Inflammatory macrophage treated with lipopolysaccharide for 4 hours (primary cell): ENCODE data around the gene PADI1.

Experiments used
- DNase-seq: peaks from one replicate; pipeline ENCODE4 v3.0.0-alpha.2; 2020

The PADI1 gene

GRCh38 chr1:17274186-17275170 lies 69.5 kb downstream of the PADI1 start:
- DNase-seq: peak; percentile 43

DNA sequence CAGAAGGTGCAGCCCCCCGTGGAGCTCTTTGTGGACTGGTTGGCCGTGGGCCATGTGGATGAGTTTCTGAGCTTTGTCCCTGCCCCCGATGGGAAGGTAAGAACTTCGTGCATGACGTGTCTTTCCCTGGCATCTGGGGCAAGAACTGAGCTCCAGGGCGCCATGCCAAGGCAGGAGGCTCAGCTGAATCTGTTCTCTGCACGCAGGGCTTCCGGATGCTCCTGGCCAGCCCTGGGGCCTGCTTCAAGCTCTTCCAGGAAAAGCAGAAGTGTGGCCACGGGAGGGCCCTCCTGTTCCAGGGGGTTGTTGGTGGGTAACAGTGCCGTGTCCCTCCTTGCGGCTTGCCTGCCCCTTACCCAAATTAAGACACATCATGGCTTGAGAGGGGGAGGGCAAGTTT lies 71.6 kb downstream of the PADI1 start:
- peak; percentile 25 for DNase-seq

DNA sequence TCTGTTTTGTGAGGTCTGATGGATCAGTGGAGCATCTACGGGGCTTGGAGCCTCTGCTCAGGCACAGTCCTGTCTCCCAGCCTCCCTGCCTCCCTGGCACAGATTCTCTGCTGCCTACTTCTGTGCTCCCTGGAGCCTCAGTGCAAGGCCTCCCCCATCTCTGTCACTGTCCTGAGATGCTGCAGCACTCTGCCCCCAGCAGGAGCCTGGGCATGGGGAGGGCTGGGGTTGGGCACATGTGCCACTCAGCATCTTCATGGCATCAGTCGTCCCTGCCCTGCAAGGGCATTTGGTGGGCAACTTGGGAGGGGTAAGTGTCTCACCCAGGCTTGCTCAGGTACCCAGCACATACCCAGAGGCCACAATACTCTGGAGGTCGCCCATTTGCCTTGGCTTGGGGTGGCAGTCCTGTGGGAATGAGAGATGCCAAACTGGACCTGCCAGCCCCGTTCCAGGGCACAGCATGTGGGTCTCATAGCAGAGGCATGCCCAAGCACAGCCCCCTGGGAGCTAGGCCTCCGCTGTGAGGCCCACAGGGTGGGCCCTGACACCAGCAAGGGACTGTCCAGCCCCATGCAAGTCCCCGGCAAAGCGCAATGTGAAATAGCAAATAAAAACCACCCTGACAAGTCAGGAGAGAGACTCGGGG lies 72.7 kb downstream of the PADI1 start:
- DNase-seq: no peak

DNA sequence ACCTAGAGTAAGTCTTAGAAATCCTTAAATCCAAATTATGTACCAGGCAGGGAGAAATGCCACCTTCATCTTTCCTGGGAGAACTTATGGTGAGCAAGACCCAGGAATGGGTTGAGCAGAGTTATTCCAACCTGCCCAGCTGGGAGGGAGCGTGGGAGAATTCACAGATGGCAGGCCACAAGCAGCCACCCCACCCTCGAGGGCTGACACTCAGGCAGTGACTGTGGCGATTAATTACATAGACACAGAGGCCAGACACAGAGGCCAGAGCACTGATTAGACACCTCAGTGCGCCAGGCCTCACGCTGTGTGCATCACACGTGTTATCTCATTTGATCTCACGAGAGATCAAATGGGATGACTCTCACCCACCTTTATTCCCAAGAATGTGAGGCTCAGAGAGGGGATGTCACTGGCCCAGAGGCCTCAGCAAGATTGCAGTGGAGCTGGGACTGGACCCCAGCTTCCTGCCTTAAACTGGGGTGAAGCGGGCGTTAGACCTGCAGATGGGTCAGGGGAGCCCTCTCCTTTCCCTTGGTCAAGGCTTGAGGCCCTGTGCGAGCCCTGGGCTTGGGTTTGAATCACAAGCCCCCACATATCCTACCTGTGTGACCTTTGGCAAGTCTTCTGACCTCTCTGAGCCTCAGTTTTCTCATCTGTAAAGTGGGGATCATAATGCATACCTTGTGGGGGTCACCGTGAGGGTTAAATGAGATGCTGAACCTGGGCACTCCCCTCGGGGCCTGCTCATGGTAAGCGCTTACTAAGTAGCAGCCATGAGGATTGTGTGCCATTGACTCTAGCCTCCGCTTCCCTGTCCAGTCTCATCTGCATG lies 74.3 kb downstream of the PADI1 start:
- no peak for DNase-seq

DNA sequence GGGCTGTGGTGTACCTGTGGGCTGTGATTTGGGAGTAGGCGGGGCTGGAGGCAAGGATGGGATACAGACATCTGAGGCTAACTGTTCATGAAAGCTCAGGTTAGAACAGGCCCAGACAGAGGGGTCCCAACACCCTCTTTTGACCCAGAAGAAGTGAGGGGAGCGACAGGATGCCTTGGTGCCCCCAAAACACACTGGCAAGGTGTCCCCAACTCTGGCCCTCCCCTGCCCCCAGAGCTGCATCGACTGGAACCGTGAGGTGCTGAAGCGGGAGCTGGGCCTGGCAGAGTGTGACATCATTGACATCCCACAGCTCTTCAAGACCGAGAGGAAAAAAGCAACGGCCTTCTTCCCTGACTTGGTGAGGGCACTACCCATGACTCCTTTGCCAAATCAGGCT lies 75.5 kb downstream of the PADI1 start:
- DNase-seq: no peak

DNA sequence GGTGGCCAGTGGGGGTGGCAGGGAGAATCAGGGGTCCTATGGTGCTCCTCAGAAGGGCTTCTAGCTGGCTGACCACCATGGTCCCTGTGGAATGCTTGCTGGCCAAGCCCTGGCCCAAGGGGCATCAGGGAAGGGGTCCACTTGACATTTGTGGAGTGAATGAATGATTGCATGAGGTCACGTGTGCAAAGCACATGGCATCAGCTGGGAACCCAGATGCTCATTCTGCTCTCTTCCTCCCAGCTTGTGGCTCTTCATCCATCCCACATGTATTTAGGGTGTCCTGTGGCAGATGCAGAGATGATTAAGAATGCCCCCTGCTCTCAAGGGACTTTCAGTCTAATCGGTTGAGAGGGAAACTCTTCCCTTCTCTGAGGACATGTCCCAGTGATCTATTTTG lies 76.0 kb downstream of the PADI1 start:
- DNase-seq: no peak

GRCh38 chr1:17281775-17282181 lies 76.8 kb downstream of the PADI1 start:
- peak; percentile 67 for DNase-seq

GRCh38 chr1:17282836-17283235 lies 77.9 kb downstream of the PADI1 start:
- no peak for DNase-seq

DNA sequence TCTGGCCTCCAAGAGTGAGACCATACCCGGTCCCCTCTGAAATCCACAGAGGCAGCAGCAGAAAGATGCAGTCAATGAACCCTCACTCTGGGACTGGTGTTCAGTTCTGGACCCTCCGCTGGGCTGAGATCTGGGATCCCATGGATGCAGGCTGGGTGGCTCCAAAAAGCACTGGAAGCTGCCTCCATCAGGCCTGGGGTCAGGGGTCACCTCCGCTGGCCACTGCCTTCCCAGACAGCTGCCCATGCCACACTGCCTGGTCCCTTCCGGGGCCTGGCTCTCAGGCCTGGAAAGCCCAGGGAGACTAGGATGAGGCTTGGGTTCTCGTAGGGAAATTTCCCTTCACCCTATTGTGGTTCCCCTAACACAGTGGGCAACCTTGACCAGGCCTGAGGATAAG lies 81.7 kb downstream of the PADI1 start:
- no peak for DNase-seq

GRCh38 chr1:17287130-17287776 lies 82.3 kb downstream of the PADI1 start:
- peak; percentile 38 for DNase-seq

GRCh38 chr1:17289721-17290120 lies 84.8 kb downstream of the PADI1 start:
- DNase-seq: no peak

- DNase-seq: no peak
Measured at GRCh38 chr1:17290553-17290952, 85.6 kb downstream of the PADI1 start.

DNA sequence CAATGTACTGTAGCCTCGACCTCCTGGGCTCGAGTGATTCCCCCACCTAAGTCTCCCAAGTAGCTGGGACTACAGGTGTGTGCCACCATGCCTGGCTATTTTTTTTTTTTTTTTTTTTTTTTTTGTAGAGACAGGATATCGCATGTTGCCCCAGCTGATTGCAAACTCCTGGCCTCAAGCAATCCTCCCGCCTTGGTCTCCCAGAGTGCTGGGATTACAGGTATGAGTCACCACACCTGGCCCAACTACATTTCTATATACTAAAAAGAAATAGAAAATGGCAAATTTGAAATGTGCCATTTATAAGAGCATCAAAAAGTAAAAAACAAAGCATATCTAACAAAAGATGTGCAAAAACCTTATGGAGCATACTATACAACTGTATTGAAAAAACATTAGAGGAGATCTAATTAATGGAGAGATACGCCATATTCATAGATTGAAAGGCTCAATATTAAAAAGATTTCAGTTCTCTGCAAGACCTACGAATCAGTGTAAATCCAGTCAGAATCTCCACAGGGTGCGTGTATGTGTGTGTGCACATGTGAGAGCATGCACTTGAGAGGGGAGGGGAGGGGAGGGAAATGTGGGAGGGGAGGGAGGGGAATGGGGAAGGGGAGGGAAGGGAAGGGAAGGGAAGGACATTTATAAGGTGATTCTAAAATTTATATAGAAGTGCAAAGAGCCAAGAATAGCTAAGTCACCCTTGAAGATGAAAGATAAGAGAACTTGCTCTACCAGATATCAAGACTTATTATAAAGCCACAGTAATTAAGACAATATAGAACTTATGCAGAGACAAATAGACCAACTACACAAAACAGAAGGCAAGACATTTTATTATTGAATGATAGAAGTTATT lies 87.6 kb downstream of the PADI1 start:
- DNase-seq: no peak

- DNase-seq: no peak
Measured at GRCh38 chr1:17293681-17294425, 88.9 kb downstream of the PADI1 start.

GRCh38 chr1:17295292-17295691 lies 90.4 kb downstream of the PADI1 start:
- no peak for DNase-seq
